GM18858 (cell line): Measurements from ENCODE around the gene ATP6V0D1.
"Not testable (repeated sequence)": the region's sequence is repeated elsewhere in the genome, so short reads cannot be mapped to it uniquely, and the experiment has no call there.

ENCODE experiments used
- ATAC-seq: cut with Tn5 transposase; IDR thresholded peaks from one replicate; pipeline ENCODE4 v1.9.1; 2021; ENCODE audit not compliant: unreplicated experiment

ATP6V0D1 gene

DNA sequence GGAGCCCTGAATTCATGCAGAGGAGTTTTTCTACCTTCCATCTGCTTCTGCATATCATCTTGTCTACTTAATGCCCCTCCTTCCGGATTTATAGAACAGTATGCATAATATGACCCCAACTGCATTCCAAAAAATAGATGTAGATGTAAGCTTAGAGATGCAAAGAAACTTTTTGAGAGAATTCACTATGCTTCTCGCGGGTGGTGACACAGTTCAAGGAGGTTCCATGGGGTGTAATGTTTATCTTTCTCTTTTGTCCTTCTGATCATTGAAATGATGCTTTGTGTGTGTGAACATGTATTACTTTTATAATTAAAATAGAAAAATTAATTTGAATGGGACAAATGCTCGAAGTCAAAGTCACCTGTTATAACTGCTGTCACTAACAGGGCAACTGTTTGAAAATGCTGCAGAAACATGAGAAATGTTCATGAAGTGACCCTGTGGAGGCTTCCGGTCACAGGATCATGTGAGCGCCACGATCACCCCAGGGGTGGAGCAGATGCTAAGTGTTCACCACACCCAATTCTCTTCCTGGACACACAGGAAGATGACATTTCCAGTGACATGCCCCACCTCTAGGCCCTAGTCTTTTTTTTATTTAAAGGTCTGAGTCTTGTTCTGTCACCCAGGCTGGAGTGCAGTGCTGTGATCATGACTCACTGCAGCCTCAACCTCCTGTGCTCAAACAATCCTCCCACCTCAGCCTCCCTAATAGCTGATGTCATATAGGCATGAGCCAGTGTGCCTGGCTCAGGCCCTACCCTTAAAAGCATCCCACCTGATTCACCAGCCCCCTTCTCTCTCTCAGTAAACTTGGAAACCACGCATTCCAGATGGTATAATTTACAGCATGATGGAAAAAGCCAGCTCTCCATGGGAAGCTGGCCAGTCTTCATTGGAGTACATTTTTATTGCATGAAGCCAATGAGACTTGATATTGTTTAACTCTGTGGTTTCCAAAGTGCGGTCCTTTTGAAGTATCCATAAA is 23.4 kb upstream of the ATP6V0D1 start:
- no peak for ATAC-seq

DNA sequence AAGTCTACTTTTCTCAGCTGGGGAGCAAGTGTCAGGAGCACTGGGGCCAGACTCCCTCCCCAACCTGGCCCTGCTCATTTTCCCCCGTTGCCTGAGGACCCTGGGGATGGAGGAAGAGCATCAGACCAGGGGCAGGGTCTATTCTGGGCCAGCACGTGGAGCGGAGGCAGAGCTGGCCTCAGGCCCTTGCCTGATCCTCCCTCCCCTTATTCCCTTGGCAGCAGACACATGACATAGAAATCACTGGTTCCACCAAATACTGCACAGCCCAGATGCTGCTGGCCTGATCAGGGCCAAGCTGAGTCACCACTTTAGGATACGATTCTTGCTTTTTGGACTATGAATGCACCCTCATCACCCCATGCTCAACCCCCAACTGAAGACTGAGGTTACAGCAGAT is 18.1 kb upstream of the ATP6V0D1 start:
- ATAC-seq, result no peak

DNA sequence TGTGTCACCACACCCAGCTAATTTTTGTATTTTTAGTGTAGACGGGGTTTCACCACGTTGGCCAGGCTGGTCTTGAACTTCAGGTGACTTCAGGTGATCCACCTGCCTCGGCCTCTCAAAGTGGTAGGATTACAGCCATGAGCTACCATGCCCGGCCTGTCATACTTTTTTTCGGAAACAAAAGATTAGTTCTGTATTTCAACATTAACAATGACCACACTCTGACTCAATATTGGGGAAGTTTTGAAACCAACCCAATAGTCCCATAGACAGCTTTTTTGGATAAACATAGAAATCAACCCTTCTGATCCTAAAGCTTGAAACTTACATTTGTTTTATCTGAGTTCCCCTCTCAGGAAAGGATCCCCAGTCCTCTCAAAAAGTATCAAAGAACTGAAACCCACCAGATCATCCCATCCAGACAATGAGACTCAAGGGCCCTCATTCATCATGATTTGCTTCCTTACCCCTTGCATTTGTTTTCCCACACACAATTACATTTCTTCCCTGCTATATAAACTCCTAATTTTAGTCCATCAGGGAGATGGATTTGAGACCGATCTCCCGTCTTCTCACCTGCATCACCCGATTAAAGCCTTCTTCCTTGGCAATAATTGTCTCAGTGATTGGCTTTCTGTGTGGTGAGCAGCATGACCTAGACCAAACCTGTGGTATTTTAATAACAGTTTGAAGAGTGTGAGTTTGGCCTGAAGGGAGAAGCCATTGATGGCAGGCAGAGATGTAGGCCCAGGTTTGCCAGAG is 9.6 kb upstream of the ATP6V0D1 start:
- no peak for ATAC-seq

DNA sequence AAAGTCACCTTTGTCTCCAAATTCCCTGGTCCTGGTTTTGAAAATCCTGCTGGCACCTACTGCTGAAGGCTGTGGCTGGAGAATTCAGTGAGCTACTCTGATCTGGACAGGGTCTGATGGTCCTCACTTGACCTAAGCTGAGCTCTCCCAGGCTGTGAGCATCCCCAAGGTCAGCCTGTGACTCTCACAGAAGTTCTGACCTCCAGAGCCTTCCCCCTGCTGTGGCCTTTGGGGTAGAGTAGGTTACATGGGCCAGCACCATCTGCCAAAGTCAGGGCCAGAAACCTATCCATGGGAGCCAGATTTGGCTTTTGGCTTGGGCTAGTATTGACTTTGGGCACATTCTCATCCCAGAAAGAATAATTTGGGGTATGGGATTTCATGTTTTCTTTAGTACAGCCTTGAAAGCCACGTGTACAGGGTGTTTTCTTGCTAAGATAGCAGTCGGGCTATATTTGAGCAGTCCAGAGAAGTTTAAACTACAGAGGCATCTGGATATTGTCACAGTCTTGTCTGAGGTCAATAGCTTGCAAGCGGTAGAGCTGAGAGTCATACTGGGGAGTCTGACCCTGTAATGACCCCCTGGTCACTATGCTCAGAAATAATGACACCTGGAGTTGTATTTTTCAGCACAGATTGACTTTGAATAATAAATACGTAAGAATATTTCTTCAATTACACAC is 8.6 kb upstream of the ATP6V0D1 start:
- ATAC-seq, result no peak

DNA sequence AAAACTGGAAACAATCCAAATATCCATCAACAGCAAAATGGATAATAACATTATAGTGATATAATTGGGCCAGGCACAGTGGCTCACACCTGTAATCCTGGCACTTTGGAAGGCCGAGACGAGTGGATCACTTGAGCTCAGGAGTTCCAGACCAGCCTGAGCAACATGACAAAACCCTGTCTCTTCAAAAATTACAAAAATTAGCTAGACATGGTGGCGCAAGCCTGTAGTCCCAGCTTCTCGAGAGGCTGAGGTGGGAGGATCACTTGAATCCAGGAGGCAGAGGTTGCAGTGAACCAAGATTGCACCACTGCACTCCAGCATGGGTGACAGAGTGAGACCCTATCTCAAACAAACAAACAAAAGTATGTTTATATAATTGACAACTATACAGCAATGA is 6.6 kb upstream of the ATP6V0D1 start:
- ATAC-seq, result not testable (repeated sequence)

DNA sequence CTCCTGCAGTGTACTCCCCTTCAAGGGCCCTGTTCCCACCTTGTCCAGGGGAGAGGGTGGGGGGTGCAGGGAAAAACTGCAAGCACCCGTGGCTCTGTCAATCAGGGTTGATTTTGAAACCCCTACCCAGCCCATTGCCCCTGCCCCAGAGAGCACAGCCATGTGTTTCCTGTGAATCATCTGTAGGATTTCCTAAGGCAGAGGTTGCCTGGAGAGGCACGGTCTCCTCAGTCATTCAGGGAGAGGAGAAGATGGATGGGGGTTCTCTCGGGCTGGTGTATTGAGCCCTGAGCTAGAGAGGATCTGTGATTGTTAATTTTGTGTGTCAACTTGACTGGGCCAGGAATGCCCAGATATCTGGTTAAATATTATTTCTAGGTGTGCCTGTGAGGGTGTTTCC is 5.8 kb upstream of the ATP6V0D1 start:
- ATAC-seq, result no peak

DNA sequence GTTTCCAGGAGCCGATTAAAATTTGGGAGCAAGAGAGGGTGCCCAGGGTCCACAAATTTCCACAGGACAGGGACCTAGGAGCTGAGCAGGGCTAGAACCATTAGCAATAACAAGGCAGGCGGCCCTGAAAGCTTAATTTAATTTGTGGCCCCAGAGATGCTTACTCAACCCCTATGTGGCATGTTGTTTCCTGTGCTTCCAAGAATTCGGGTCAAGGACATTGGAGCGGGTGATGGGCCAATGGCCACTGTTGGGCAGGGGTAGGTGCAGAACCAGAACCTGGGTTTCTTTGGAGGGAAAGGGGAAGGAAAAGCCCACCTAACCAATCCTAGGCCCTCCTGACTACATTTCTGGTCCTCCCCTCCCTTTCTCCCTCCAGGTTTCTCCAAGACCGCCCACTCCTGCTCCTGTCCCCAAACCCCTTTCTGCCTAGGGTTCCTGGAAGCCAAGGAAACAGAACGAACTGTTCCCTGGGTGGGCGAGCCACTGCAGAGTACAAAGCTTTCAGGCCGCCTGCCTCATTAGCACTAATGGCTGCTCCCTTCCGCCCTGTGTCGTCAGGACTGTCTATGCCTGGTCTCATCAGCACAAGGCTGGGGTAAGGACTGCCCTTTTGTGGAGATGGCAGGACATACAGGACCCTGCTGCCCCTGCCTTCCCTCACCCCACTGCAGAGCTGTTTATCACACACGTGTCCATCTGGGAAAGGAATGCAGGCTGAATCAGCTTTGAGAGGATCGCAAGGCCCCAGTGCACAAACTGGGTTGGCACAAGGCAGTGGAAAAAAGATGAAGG is 3.0 kb upstream of the ATP6V0D1 start:
- ATAC-seq, result no peak

DNA sequence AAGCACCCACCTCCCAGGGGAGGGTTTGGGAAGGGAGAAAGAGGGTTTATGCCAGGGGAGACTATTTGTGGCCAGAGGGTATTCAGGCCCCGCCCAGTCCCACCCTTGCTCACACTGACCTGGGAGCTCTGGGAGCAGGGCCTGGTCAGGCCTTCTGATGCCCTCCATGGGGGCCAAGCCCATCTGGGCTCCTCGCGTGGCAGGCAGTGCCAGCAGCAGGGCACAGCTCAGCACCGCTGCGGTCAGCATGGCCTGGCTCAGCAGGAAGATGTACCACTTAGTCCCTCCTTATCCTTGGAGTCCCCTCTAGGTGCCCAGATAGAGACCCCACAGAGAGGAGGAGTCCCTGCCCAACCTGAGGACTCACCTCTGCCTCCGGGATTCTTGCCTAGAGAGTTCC is 2.2 kb upstream of the ATP6V0D1 start, which contains the start of gene AGRP:
Gene AGRP, minus strand, starts transcription at position 398 of the 400 bp plus-strand sequence. Its CDS starts 149 bp downstream, at position 249.
- ATAC-seq, result no peak

DNA sequence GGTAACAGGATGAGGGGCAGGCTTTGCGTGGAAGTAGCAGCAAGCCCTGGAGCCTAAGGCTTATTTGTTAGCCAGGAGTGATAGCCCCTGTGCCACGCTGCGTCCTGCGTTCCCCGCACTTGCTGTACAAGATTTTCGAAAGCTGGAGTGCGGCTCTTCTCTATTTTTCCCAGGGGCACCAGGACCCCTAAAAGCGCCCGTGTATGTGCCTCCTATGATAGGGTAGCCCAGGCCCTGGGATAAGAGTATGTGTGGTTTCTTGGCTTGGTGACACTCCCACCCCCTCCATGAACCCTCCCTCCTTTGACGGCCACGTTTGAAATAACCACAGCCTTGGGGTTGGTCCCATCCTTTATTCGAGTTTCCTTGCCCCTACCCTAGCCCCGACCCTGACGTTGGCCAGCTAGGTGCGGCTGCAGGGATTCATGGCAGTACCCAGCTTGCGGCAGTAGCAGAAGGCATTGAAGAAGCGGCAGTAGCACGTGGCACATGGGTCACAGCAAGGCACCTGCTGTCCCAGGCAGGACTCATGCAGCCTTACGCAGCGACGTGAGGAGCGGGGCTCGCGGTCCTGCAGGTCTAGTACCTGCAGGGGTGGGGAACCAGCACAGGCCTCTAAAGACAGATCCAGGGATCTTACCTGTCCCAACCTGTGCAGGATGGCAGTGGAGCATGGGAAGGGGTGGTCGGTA is 1.4 kb upstream of the ATP6V0D1 start:
- no peak for ATAC-seq

DNA sequence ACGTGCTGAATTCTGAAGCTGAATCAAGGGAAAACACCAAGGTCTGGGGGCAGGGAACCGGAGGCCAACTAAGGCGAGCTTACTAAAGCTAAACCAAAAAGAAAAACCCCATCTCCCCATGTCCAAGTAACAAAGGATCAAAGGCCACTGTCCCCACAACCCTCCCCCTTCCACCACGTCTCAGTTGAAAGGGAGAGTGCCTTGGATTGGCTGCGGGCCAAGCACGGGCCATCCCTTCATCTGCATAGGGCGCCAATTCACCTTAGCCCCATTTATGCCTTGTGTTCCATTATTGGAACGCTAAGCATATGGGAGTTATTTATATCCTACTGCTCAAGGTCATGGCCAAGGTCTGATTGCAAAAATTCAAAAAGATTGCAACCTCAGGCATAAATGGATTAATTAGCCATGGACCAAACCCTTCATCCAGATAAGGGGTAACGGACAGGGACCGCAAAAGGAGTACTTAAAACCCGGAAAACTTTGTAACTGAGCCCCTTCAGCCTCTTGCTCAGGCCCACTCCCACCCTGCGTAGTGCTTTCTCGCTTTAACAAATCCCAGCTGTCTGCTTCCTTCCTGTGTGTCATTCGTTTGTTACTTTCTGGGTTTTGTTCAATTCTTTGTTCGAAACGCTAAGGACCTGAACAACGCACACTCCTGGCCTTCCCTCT is 740 bp upstream of the ATP6V0D1 start:
- ATAC-seq, result no peak

DNA sequence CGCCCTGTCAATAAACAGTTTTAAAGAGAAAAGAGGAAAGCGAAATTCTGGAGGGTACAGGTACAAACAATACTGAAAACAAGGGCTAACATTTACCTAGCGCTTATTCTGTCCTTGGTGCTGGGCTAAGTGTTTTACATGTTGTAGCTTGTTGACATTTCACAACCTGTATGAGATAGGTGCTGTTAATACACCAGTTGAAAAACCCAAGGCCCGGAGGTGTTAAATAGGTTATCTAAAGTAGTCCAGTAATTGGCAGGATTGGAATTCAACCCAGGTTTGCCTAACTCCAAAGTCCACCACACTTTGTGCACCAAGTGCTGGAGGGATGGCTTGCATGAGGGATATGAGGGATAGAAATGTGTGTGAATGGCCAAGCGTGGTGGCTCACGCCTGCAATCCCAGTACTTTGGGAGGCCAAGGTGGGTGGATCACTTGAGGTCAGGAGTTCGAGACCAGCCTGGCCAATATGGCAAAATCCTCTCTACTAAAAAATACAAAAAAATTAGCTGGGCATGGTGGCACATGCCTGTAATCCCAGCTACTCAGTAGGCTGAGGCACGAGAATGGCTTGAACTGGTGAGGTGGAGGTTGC is 2.9 kb downstream of the ATP6V0D1 start:
- ATAC-seq, result no peak

DNA sequence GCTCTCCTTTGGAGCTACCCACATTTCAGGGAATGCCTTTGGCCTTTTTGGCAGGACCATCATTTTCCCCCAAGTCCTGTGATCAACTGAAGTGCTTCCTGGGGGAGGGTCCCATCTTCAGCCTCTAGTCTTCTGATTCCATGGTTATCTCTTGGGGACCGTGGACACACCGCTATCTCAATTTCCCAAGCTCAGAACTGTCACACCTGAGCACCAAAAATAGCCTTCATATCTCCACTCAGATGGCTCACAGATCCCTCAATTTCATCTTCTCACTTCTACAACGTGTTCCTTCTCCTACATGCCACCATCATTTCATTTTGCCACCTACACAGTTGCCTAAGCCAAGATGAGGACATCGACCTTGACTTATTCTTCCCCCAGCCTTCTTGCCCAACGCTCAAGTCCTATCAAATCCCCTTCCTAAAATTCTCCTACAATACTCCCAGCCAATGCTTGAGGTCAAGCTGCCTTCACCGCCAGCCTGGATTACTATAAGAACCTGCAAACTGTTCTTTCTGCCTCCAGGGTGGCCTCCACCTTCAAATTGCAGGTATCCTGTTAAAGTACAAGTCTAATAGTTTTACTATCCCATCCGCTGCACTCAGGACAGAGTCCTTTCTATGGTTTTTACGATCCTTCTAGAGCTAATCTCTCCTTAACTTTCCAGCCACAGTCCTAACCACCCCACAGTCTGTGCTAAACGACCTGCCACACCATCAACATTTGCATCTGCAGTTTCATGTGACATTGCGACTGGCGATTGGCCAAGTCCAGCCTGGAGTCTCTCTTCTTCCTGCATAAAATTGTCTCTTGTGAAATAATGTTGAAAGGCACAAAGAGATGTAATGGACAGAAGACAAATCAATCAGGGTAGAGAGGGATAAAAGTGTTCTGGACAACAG is 6.2 kb downstream of the ATP6V0D1 start:
- no peak for ATAC-seq

DNA sequence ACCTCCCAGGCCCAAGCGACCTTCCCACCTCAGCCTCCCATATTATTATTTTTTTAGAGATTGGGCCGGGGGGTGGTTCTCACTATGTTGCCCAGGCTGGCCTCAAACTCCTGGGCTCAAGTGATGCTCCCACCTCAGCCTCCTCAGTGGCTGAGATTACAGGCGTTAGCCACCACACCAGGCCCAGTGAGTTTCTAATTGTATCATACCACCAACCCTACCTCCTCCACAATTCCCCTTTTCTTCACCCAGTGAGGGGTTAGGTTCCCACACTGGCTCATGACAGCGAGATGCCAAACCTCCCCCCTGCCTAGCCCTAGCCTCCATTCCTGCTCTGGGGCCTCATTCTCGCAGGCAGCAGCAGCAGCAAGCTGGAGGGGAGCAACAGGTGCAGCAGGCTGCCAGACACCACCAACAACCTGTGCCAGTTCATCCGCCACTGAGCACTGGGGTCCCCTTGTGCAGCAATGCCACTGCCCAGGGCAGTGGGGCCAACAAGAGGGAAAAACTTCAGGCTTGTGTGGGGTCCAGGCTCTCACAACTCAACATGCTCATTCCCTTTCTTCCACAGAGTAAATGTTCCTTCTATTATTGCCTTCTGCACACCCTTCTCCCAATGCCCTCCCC is 9.1 kb downstream of the ATP6V0D1 start:
- no peak for ATAC-seq

DNA sequence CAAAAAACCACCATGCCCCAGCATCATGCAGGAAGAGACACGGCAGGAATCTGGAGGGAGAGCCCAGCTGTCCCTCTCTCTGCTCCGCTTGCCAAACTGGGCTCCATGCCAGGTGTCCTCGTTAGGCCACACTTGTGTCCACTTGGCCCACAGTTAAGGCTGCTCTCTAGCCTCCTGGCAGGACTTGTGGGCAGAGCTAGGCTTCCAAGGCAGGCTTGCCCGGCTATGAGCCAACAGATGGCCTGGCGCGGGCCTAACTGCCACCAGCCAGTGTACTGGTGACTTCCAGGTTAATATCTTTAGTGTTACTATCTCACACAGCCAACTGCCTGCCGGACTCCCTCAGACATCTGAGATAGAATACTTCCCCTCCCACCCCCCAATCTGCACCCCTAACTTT is 10.6 kb downstream of the ATP6V0D1 start:
- ATAC-seq, result no peak

DNA sequence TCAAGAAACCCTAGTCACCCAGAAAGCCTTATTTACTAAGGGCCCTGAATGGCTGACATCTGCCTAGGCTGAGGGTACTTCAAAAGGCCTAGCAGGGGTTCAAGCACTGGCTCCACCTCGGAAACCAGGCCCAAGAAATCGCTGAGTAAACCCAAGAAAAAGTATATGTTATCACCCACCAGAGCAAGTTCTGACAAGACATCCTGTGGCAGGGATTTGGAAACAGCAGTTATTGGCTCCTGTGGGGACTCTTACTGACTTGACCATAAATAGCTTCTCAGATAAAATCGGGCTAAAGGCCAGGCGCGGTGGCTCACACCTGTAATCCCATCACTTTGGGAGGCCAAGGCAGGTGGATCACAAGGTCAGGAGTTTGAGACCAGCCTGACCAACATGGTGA is 12.2 kb downstream of the ATP6V0D1 start:
- ATAC-seq, result no peak

DNA sequence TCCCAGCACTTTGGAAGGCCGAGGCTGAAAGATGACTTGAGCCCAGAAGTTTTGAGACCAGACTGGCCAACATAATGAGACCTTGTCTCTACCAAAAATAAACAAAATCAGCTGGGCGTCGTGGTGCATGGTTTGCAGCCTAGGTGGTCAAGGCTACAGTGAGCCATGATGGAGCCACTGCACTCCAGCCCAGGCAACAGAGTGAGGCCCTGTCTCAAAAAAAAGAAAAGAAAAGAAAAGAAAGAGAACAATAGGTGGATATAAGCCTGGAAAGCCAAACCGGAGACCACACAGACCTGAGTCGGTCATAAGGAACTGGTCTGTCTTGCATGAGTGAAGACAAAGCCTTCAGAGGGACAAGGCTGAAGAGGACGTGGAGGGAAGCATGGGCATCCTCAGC is 14.4 kb downstream of the ATP6V0D1 start:
- no peak for ATAC-seq

DNA sequence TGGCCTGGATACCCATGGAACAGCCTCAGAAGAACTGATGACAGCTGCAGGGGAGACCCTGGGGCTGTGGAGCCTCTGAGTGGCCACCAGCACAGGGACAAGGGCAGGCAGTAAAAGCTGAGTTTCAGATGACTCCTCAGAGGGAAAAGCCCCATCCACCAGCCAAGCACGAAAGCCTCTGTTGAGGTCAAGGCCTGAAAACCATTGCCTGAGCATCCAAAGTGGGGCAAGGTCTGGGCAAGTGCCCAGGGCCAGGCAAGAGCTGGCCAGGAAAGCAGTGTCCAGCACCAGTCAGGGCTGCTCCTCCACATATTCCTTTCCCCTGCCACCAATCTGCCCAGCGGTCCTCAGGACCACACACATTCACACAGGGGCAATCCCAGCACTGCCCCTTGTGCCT is 16.4 kb downstream of the ATP6V0D1 start:
- no peak for ATAC-seq

DNA sequence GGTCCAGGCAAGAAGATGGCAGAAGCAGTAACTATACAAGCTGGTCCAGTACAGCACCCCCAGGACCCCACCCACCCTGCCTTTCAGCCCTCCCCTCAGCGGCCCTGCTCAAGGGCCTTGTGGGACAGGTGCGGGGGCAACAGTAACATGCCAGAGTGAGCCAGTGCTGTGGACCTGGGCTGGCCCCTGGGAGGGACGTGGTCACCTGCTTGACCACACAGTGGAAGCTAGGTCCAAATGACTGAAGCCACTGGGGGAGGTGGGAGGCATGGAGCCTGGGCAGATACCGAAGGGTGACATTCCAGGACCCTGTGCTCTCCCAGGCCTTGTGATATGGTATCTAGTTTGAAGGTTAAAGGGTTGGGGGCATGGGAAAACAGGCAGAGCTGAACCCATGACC is 17.3 kb downstream of the ATP6V0D1 start:
- no peak for ATAC-seq
